Neutrophil (primary cell): Measurements from ENCODE around the gene RRP36.

Experiments used
- H3K27ac ChIP-seq: fragments of 200-600 bp; sonication (generic); 2 replicates; pipeline ENCODE4 v1.5.1; 2016; ENCODE audit warnings: mild to moderate bottlenecking, moderate library complexity
- H3K27me3 ChIP-seq: fragments of 200-600 bp; sonication (generic); 2 replicates; pipeline ENCODE4 v1.6.0; 2016; ENCODE audit warnings: mild to moderate bottlenecking
- H3K36me3 ChIP-seq: fragments of 200-600 bp; sonication (generic); 2 replicates; pipeline ENCODE4 v1.5.1; 2017
- H3K4me1 ChIP-seq, 2 experiments: fragments of 200-600 bp in 1 of 2; sonication (generic) in 1 of 2; 1 replicate in 1 of 2; 2 replicates in 1 of 2; pipeline versions ENCODE4 v1.5.1 to v1.6.1; 2013 to 2016; ENCODE audit warnings: low read depth in 1 of 2, low read length in 1 of 2, mild to moderate bottlenecking in 1 of 2, moderate library complexity in 1 of 2; ENCODE audit not compliant: control insufficient read depth in 1 of 2, insufficient read depth in 1 of 2
- H3K4me3 ChIP-seq, 2 experiments: fragments of 200-600 bp in 1 of 2; sonication (generic) in 1 of 2; 1 replicate in 1 of 2; 2 replicates in 1 of 2; pipeline ENCODE4 v1.5.1; 2013 to 2016; ENCODE audit warnings: low read depth in 1 of 2, low read length in 1 of 2, mild to moderate bottlenecking in 1 of 2, moderate library complexity in 1 of 2
- H3K9me3 ChIP-seq: fragments of 200-600 bp; sonication (generic); 2 replicates; pipeline ENCODE4 v1.5.1; 2016
- CTCF ChIP-seq: fragments of 200-600 bp; sonication (generic); IDR thresholded peaks from 2 replicates; pipeline ENCODE4 v1.5.1; 2016; ENCODE audit warnings: antibody characterized with exemption

Gene RRP36

GRCh38 chr6:43052225-43052841 lies 30.9 kb downstream of the RRP36 start:
- no peaks in the 10 kb centered on the region for H3K9me3 ChIP-seq
- H3K36me3 ChIP-seq = peaks cover 26% of the 10 kb centered on the region
- TF ChIP-seq CTCF = no peak
- peak overlapping the region; percentile 88 for H3K27ac ChIP-seq
- H3K27me3 ChIP-seq = no peaks in the 10 kb centered on the region
- H3K4me3 ChIP-seq = no peak overlapping the region
- peaks cover 12 to 19% of the 10 kb centered on the region in 2 experiments for H3K4me1 ChIP-seq

GRCh38 chr6:43052842-43053544 lies 31.6 kb downstream of the RRP36 start:
- peaks cover 21% of the 10 kb centered on the region for H3K36me3 ChIP-seq
- TF ChIP-seq CTCF = no peak

GRCh38 chr6:43053545-43054205 lies 32.3 kb downstream of the RRP36 start, which contains the start of gene CUL7:
Gene CUL7 (minus strand): TSS chr6:43053851. CDS start chr6:43052788, 1,063 bp downstream.
- Histone ChIP-seq H3K36me3 (peaks cover 16% of the 10 kb centered on the region), H3K27ac (peak within 1 kb of the TSS; percentile 88), H3K9me3 (no peaks in the 10 kb centered on the region), H3K4me1 (peaks cover 18 to 23% of the 10 kb centered on the region in 2 experiments), H3K4me3 (peak within 1 kb of the TSS; percentile 74 to 84), H3K27me3 (no peaks in the 10 kb centered on the region)
- TF ChIP-seq CTCF = no peak

More at GRCh38 chr6:43052842-43053544, 31.6 kb downstream of the RRP36 start:
- H3K27ac ChIP-seq = peak overlapping the region; percentile 88
- H3K4me3 ChIP-seq = peak overlapping the region; percentile 74 to 84
- H3K9me3 ChIP-seq = no peaks in the 10 kb centered on the region
- peaks cover 12 to 19% of the 10 kb centered on the region in 2 experiments for H3K4me1 ChIP-seq
- no peaks in the 10 kb centered on the region for H3K27me3 ChIP-seq

GRCh38 chr6:43054206-43054943 lies 33.0 kb downstream of the RRP36 start:
- Histone ChIP-seq H3K4me1 (peaks cover 22 to 24% of the 10 kb centered on the region in 2 experiments), H3K9me3 (no peaks in the 10 kb centered on the region), H3K36me3 (peaks cover 9% of the 10 kb centered on the region), H3K4me3 (peak overlapping the region; percentile 74 to 84), H3K27ac (peak overlapping the region; percentile 88), H3K27me3 (no peaks in the 10 kb centered on the region)
- no peak for TF ChIP-seq CTCF

- H3K4me1 ChIP-seq = peaks cover 31 to 32% of the 10 kb centered on the region in 2 experiments
- H3K36me3 ChIP-seq = no peaks in the 10 kb centered on the region
- no peaks in the 10 kb centered on the region for H3K27me3 ChIP-seq
- no peak overlapping the region for H3K27ac ChIP-seq
- H3K4me3 ChIP-seq = no peak overlapping the region
- no peak for TF ChIP-seq CTCF
- no peaks in the 10 kb centered on the region for H3K9me3 ChIP-seq
Measured at GRCh38 chr6:43055966-43056365, 34.5 kb downstream of the RRP36 start.
